CD4-positive, alpha-beta T cell (primary cell): Measurements from ENCODE around the gene ABCD3. TPM values are rescaled to one million over a fixed set of nuclear protein-coding genes. Genes with fewer than 3 reads are reported as not detected.

Experiments
- ATAC-seq: fragments of 200-7000 bp; cut with Tn5 transposase; one replicate; pipeline ENCODE4 v1.10.0; 2022; ENCODE audit warnings: mild to moderate bottlenecking; ENCODE audit not compliant: poor library complexity
- CTCF ChIA-PET: fragments of 350-600 bp; sonication (Branson Sonifier 250); formaldehyde crosslinking; loops from one replicate; lab custom pipeline; 2021; ENCODE audit warnings: antibody characterized with exemption, inconsistent platforms; lab: Charles Lee
- POLR2A ChIA-PET: fragments of 350-600 bp; sonication (Branson Sonifier 250); formaldehyde crosslinking; loops from one replicate; lab custom pipeline; 2021; ENCODE audit warnings: antibody characterized with exemption, inconsistent platforms; lab: Charles Lee
- DNase-seq, 14 experiments: peaks; one replicate each; pipeline ENCODE4 v3.0.0-alpha.2; 2013 to 2020; ENCODE audit warnings: mixed read lengths in 2 of 14
- H3K27ac ChIP-seq, 2 donors: one replicate each; pipeline versions ENCODE4 v1.5.1 to v1.7.0; 2013; ENCODE audit warnings: low read length in 2 of 2, low read depth in 1 of 2, mild to moderate bottlenecking in 1 of 2
- H3K27me3 ChIP-seq, 2 experiments: 1 replicate in 1 of 2; 2 replicates in 1 of 2; pipeline versions ENCODE4 v1.6.1 to v1.7.0; 2013; ENCODE audit warnings: low read length in 2 of 2, control low read depth in 1 of 2, mild to moderate bottlenecking in 1 of 2, moderate library complexity in 1 of 2; ENCODE audit not compliant: insufficient read depth in 2 of 2, control insufficient read depth in 1 of 2
- H3K36me3 ChIP-seq: one replicate; pipeline ENCODE4 v1.6.1; 2013; ENCODE audit warnings: low read length, control low read depth; ENCODE audit not compliant: insufficient read depth
- H3K4me1 ChIP-seq: one replicate; pipeline ENCODE4 v1.6.1; 2013; ENCODE audit warnings: low read length, control low read depth; ENCODE audit not compliant: insufficient read depth
- H3K4me3 ChIP-seq: one replicate; pipeline ENCODE4 v1.5.1; 2013; ENCODE audit warnings: mild to moderate bottlenecking, low read length, moderate library complexity
- H3K9me3 ChIP-seq, 2 experiments: 1 replicate in 1 of 2; 2 replicates in 1 of 2; pipeline versions ENCODE4 v1.6.1 to v1.7.0; 2013; ENCODE audit warnings: low read length in 2 of 2, mild to moderate bottlenecking in 2 of 2, control low read depth in 1 of 2, moderate library complexity in 1 of 2; ENCODE audit not compliant: control insufficient read depth in 1 of 2, insufficient read depth in 1 of 2
- H3K27ac Mint-ChIP-seq: one replicate; pipeline ENCODE4 v1.8.0; 2020; ENCODE audit warnings: mixed read lengths
- H3K27me3 Mint-ChIP-seq: one replicate; pipeline ENCODE4 v1.8.0; 2021; ENCODE audit warnings: mixed read lengths
- H3K36me3 Mint-ChIP-seq: one replicate; pipeline ENCODE4 v1.8.0; 2021; ENCODE audit warnings: low read depth, mixed read lengths
- H3K4me1 Mint-ChIP-seq: one replicate; pipeline ENCODE4 v1.8.0; 2021; ENCODE audit warnings: low read depth, mixed read lengths
- H3K4me3 Mint-ChIP-seq: one replicate; pipeline ENCODE4 v1.8.0; 2020; ENCODE audit warnings: mild to moderate bottlenecking, mixed read lengths
- H3K9me3 Mint-ChIP-seq: one replicate; pipeline ENCODE4 v1.8.0; 2020; ENCODE audit warnings: mixed read lengths
- intact Hi-C, 2 experiments: fragments of 100-400 bp; cut with DNase I in 1 of 2; cut with micrococcal nuclease in 1 of 2; formaldehyde crosslinking; loops; one replicate each; pipeline versions ENCODE4 v1.15.1 to v1.9.0; 2023 to 2025; cut with DNase I, micrococcal nuclease
- total RNA-seq, 174 experiments: library from RNA in 2 of 174; stranded (reverse) in 2 of 174; gene quantifications; one replicate each; pipeline ENCODE4 v1.2.3 and lab custom pipeline; 2021 to 2026
- TF ChIP-seq, protein P1 (sequence below): fragments of 200-600 bp; IDR thresholded peaks from one replicate; pipeline ENCODE4 v1.8.0; 2022; ENCODE audit warnings: antibody characterized with exemption, mild to moderate bottlenecking

The ABCD3 gene
- total RNA-seq, 2 experiments from 2014 or later = 13.0 to 13.5 TPM

GRCh38 chr1:94530373-94530878, 112.2 kb downstream of the ABCD3 start:
- CTCF ChIA-PET = no interaction called here
- H3K36me3 ChIP-seq = no peaks in the 10 kb centered on the region

GRCh38 chr1:94531664-94532063, 113.5 kb downstream of the ABCD3 start:
- Histone ChIP-seq H3K4me3 (no peak overlapping the region), H3K9me3 (no peaks in the 10 kb centered on the region), H3K27me3 (peaks cover 3 to 5% of the 10 kb centered on the region in 2 experiments), H3K27ac (no peak overlapping the region), H3K36me3 (no peaks in the 10 kb centered on the region), H3K4me1 (no peaks in the 10 kb centered on the region)
- ChIA-PET CTCF (no interaction called here), POLR2A (no interaction called here)
- Mint-ChIP-seq H3K9me3 (no peaks in the 10 kb centered on the region), H3K36me3 (no peaks in the 10 kb centered on the region), H3K27me3 (peaks cover 18% of the 10 kb centered on the region), H3K4me3 (no peak overlapping the region), H3K27ac (no peak overlapping the region), H3K4me1 (no peaks in the 10 kb centered on the region)
- intact Hi-C loops = no loop called here
- no peak for ATAC-seq
- no peak for DNase-seq
- TF ChIP-seq, protein P1, sequence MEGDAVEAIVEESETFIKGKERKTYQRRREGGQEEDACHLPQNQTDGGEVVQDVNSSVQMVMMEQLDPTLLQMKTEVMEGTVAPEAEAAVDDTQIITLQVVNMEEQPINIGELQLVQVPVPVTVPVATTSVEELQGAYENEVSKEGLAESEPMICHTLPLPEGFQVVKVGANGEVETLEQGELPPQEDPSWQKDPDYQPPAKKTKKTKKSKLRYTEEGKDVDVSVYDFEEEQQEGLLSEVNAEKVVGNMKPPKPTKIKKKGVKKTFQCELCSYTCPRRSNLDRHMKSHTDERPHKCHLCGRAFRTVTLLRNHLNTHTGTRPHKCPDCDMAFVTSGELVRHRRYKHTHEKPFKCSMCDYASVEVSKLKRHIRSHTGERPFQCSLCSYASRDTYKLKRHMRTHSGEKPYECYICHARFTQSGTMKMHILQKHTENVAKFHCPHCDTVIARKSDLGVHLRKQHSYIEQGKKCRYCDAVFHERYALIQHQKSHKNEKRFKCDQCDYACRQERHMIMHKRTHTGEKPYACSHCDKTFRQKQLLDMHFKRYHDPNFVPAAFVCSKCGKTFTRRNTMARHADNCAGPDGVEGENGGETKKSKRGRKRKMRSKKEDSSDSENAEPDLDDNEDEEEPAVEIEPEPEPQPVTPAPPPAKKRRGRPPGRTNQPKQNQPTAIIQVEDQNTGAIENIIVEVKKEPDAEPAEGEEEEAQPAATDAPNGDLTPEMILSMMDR = no peak

More at GRCh38 chr1:94530373-94530878, 112.2 kb downstream of the ABCD3 start:
- H3K36me3 Mint-ChIP-seq = no peaks in the 10 kb centered on the region
- no peak overlapping the region for H3K27ac Mint-ChIP-seq
- POLR2A ChIA-PET = no interaction called here
- DNase-seq (no peak), ATAC-seq (no peak)
- no peak overlapping the region for H3K27ac ChIP-seq
- TF ChIP-seq, protein P1 = no peak
- H3K4me1 ChIP-seq = no peaks in the 10 kb centered on the region
- H3K9me3 Mint-ChIP-seq = no peaks in the 10 kb centered on the region
- no peaks in the 10 kb centered on the region for H3K9me3 ChIP-seq
- H3K4me3 ChIP-seq = no peak overlapping the region
- no peak overlapping the region for H3K4me3 Mint-ChIP-seq
- H3K27me3 ChIP-seq = peaks cover 2 to 3% of the 10 kb centered on the region in 2 experiments
- no peaks in the 10 kb centered on the region for H3K4me1 Mint-ChIP-seq
- H3K27me3 Mint-ChIP-seq = peaks cover 9% of the 10 kb centered on the region
- intact Hi-C loops = no loop called here

GRCh38 chr1:94532077-94532476, 113.9 kb downstream of the ABCD3 start:
- no peak overlapping the region for H3K4me3 ChIP-seq
- POLR2A ChIA-PET = no interaction called here
- no peak for DNase-seq
- H3K4me1 Mint-ChIP-seq = no peaks in the 10 kb centered on the region
- no peaks in the 10 kb centered on the region for H3K9me3 ChIP-seq
- no peak overlapping the region for H3K27ac ChIP-seq
- H3K36me3 Mint-ChIP-seq = no peaks in the 10 kb centered on the region
- no peak overlapping the region for H3K27ac Mint-ChIP-seq
- no peak for ATAC-seq
- no peaks in the 10 kb centered on the region for H3K9me3 Mint-ChIP-seq
- CTCF ChIA-PET = no interaction called here
- H3K27me3 Mint-ChIP-seq = peaks cover 22% of the 10 kb centered on the region
- no peaks in the 10 kb centered on the region for H3K4me1 ChIP-seq
- TF ChIP-seq, protein P1 = no peak
- H3K27me3 ChIP-seq = peaks cover 3 to 9% of the 10 kb centered on the region in 2 experiments
- intact Hi-C loops = no loop called here
- no peaks in the 10 kb centered on the region for H3K36me3 ChIP-seq
- H3K4me3 Mint-ChIP-seq = no peak overlapping the region
